Smooth muscle cell (in vitro differentiated cells): ENCODE measurements around the gene ASCL3. TPM values are rescaled to one million over a fixed set of nuclear protein-coding genes. Genes with fewer than 3 reads are reported as not detected.
"Not testable (repeated sequence)": the region's sequence is repeated elsewhere in the genome, so short reads cannot be mapped to it uniquely, and the experiment has no call there.

Experiments
- DNase-seq: peaks from one replicate; lab custom pipeline; 2025; ENCODE audit not compliant: unreplicated experiment; lab: John Stamatoyannopoulos, UW
- H2AFZ ChIP-seq: fragments of 200-600 bp; sonication (generic); 2 replicates; pipeline ENCODE4 v1.6.0; 2016; ENCODE audit warnings: antibody characterized with exemption, low read depth, mild to moderate bottlenecking
- H3F3A ChIP-seq: fragments of 200-600 bp; sonication (generic); 2 replicates; pipeline ENCODE4 v1.6.0; 2017; ENCODE audit warnings: antibody characterized with exemption, low read depth
- H3K27ac ChIP-seq: fragments of 200-600 bp; sonication (generic); 2 replicates; pipeline ENCODE4 v1.5.1; 2016; ENCODE audit warnings: low read depth, mild to moderate bottlenecking
- H3K27me3 ChIP-seq: fragments of 200-600 bp; sonication (generic); 2 replicates; pipeline ENCODE4 v1.6.1; 2016; ENCODE audit warnings: low read depth, mild to moderate bottlenecking
- H3K36me3 ChIP-seq: fragments of 200-600 bp; sonication (generic); 2 replicates; pipeline ENCODE4 v1.5.1; 2016; ENCODE audit warnings: low read depth
- H3K4me1 ChIP-seq: fragments of 200-600 bp; sonication (generic); 2 replicates; pipeline ENCODE4 v1.5.1; 2016; ENCODE audit warnings: low read depth
- H3K4me2 ChIP-seq: fragments of 200-600 bp; sonication (generic); 2 replicates; pipeline ENCODE4 v1.6.0; 2016; ENCODE audit warnings: mild to moderate bottlenecking
- H3K4me3 ChIP-seq: fragments of 200-600 bp; sonication (generic); 2 replicates; pipeline ENCODE4 v1.5.1; 2016; ENCODE audit warnings: mild to moderate bottlenecking
- H3K79me2 ChIP-seq: fragments of 200-600 bp; sonication (generic); 2 replicates; pipeline ENCODE4 v1.6.0; 2016; ENCODE audit warnings: low read depth, mild to moderate bottlenecking
- H3K9ac ChIP-seq: fragments of 200-600 bp; sonication (generic); 2 replicates; pipeline ENCODE4 v1.6.0; 2016; ENCODE audit warnings: low read depth
- H3K9me3 ChIP-seq: fragments of 200-600 bp; sonication (generic); replicated peaks from 2 replicates; pipeline ENCODE4 v1.5.1; 2016; ENCODE audit warnings: low read depth
- H4K20me1 ChIP-seq: fragments of 200-600 bp; sonication (generic); 2 replicates; pipeline ENCODE4 v1.6.0; 2016; ENCODE audit warnings: low read depth
- CTCF ChIP-seq: fragments of 200-600 bp; sonication (generic); IDR thresholded peaks from 2 replicates; pipeline ENCODE4 v1.5.1; 2017; ENCODE audit warnings: borderline replicate concordance, mild to moderate bottlenecking, antibody characterized with exemption; ENCODE audit not compliant: insufficient read depth, poor library complexity, severe bottlenecking
- WGBS: methylation state at CpG from one replicate; pipeline ENCODE4 v1.1.7; 2016; ENCODE audit warnings: low lambda C conversion rate; 5-methylcytosine and 5-hydroxymethylcytosine counted together
- polyA plus RNA-seq: library from polyadenylated mRNA; unstranded; fragments of >200 nt; fragmentation: Nextera tagmentation; extraction: Ambion mirVana; gene quantifications from 2 replicates; pipeline ENCODE4 v1.2.1, GENCODE V29; 2016
- total RNA-seq: library from RNA; depleted of rRNA; stranded (reverse); fragments of >200 nt; gene quantifications from 2 replicates; pipeline ENCODE4 v1.2.3, GENCODE V29; 2014

The ASCL3 gene
- total and polyA plus RNA-seq, 2 experiments from 2014 or later: not detected

- Histone ChIP-seq H4K20me1 (peaks cover 3% of the 10 kb centered on the region), H3K27ac (no peak overlapping the region), H3K4me3 (no peak overlapping the region), H3K4me2 (no peak overlapping the region), H3K36me3 (no peaks in the 10 kb centered on the region), H3K9ac (no peak overlapping the region), H3K9me3 (no peaks in the 10 kb centered on the region), H3K27me3 (no peaks in the 10 kb centered on the region), H3K79me2 (no peaks in the 10 kb centered on the region), H3F3A (no peaks in the 10 kb centered on the region), H2AFZ (no peak overlapping the region), H3K4me1 (no peaks in the 10 kb centered on the region)
- WGBS: 91% methylated on average over 2 of the region's 2 CpGs
- DNase-seq: no peak
- no peak for TF ChIP-seq CTCF
Observed at GRCh38 chr11:8987446-8987845, 44.6 kb upstream of the ASCL3 start.

GRCh38 chr11:8986772-8987171 is 44.0 kb upstream of the ASCL3 start:
- not testable (repeated sequence) for H3K36me3 ChIP-seq, H3K27ac ChIP-seq, H3F3A ChIP-seq, H3K4me1 ChIP-seq, H3K9ac ChIP-seq, H4K20me1 ChIP-seq, H2AFZ ChIP-seq, H3K27me3 ChIP-seq, H3K9me3 ChIP-seq, H3K79me2 ChIP-seq, H3K4me2 ChIP-seq, H3K4me3 ChIP-seq, DNase-seq
- WGBS: 92% methylated on average over 6 of the region's 6 CpGs

GRCh38 chr11:8985462-8985861 is 42.6 kb upstream of the ASCL3 start:
- no peaks in the 10 kb centered on the region for H3K79me2 ChIP-seq
- no peak overlapping the region for H3K9ac ChIP-seq
- no peak overlapping the region for H2AFZ ChIP-seq
- peaks cover 3% of the 10 kb centered on the region for H4K20me1 ChIP-seq
- no peak overlapping the region for H3K4me2 ChIP-seq
- WGBS: 95% methylated on average over 5 of the region's 5 CpGs
- H3K27ac ChIP-seq: no peak overlapping the region
- no peaks in the 10 kb centered on the region for H3K27me3 ChIP-seq
- no peak for TF ChIP-seq CTCF
- H3K4me3 ChIP-seq: no peak overlapping the region
- DNase-seq: no peak
- H3K36me3 ChIP-seq: no peaks in the 10 kb centered on the region
- no peaks in the 10 kb centered on the region for H3K4me1 ChIP-seq
- no peaks in the 10 kb centered on the region for H3K9me3 ChIP-seq
- H3F3A ChIP-seq: no peaks in the 10 kb centered on the region

GRCh38 chr11:8983552-8983951 is 40.7 kb upstream of the ASCL3 start:
- no peaks in the 10 kb centered on the region for H3K36me3 ChIP-seq
- H3K4me1 ChIP-seq: no peaks in the 10 kb centered on the region
- H3K9me3 ChIP-seq: no peaks in the 10 kb centered on the region
- H4K20me1 ChIP-seq: peaks cover 2% of the 10 kb centered on the region
- H3K79me2 ChIP-seq: no peaks in the 10 kb centered on the region
- H3K27me3 ChIP-seq: no peaks in the 10 kb centered on the region
- DNase-seq: no peak
- no peak for TF ChIP-seq CTCF
- H3K4me2 ChIP-seq: no peak overlapping the region
- no peak overlapping the region for H3K4me3 ChIP-seq
- H3K27ac ChIP-seq: no peak overlapping the region
- H3F3A ChIP-seq: no peaks in the 10 kb centered on the region
- no peak overlapping the region for H3K9ac ChIP-seq
- no peak overlapping the region for H2AFZ ChIP-seq
- 98% methylated on average over 2 of the region's 2 CpGs for WGBS
